Subcutaneous abdominal adipose tissue (tissue), 5 donors: ENCODE data around the gene LSM7.
A peak's percentile ranks its signal among the peaks of the same experiment; 100 is the strongest.

ENCODE experiments used
- H3K27ac ChIP-seq: one replicate; pipeline ENCODE4 v1.7.0; 2013; ENCODE audit warnings: low read depth, mild to moderate bottlenecking, inconsistent platforms, low read length, moderate library complexity
- H3K27me3 ChIP-seq, 5 donors: one replicate each; pipeline ENCODE4 v1.7.0; 2013; ENCODE audit warnings: low read length in 5 of 5, inconsistent platforms in 1 of 5; ENCODE audit not compliant: control insufficient read depth in 5 of 5, insufficient read depth in 4 of 5
- H3K36me3 ChIP-seq, 5 donors: one replicate each; pipeline ENCODE4 v1.7.0; 2013; ENCODE audit warnings: low read length in 5 of 5; ENCODE audit not compliant: control insufficient read depth in 5 of 5, insufficient read depth in 5 of 5
- H3K4me1 ChIP-seq, 5 donors: one replicate each; pipeline ENCODE4 v1.7.0; 2013; ENCODE audit warnings: low read length in 5 of 5, mild to moderate bottlenecking in 3 of 5, moderate library complexity in 1 of 5; ENCODE audit not compliant: control insufficient read depth in 5 of 5, insufficient read depth in 5 of 5
- H3K4me3 ChIP-seq, 5 donors: one replicate each; pipeline ENCODE4 v1.7.0; 2013; ENCODE audit warnings: low read length in 5 of 5, low read depth in 1 of 5
- H3K9ac ChIP-seq, 5 donors: one replicate each; pipeline ENCODE4 v1.7.0; 2013; ENCODE audit warnings: low read length in 5 of 5, mild to moderate bottlenecking in 4 of 5, moderate library complexity in 3 of 5
- H3K9me3 ChIP-seq, 5 donors: one replicate each; pipeline ENCODE4 v1.7.0; 2013; ENCODE audit warnings: low read length in 5 of 5; ENCODE audit not compliant: control insufficient read depth in 5 of 5
- donor health status: healthy.
- donor health status: healthy.
- donor health status: healthy.
- donor health status: healthy.
- donor health status: healthy.

The LSM7 gene

DNA sequence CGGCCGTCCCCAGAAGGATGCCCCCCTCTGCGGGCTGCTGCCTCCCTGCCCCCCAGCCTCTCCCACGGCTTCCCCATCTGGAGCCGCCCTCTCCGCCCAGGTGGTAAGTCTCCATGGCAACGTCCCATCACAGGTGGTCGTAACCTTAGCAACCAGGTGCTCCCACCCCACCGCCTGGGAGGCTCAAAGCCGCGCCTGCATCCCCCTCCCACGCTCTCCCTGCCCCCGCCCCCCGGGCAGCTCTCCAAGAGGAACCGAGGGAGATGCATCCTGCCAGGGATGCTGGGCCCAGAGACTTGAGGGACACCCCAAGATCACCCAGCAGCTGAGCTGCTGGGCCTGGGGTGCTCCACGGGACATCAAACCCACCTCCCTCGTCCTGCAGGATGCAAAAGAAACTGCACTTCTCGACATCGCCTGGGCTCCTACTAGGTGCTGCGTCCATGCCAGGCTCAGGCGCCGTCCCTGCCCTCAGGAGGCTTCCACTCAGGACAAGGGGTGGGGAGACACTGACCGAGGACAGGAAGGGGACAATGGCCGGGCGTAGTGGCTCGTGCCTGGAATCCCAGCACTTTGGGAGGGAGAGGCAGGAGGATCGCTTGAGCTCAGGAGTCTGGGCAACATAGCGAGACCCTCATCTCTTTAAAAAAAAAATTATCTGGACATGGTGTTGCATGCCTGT, 15.4 kb downstream of the LSM7 start:
- peaks cover 0 to 13% (median 0%) of the 10 kb centered on the region in 5 donors for H3K9me3 ChIP-seq
- H3K27me3 ChIP-seq = peaks cover 17 to 34% (median 27%) of the 10 kb centered on the region in 5 donors
- peaks cover 0 to 11% (median 7%) of the 10 kb centered on the region in 5 donors for H3K4me1 ChIP-seq
- no peak overlapping the region for H3K27ac ChIP-seq
- no peaks in the 10 kb centered on the region for H3K36me3 ChIP-seq
- no peak overlapping the region for H3K4me3 ChIP-seq
- H3K9ac ChIP-seq = no peak overlapping the region

GRCh38 chr19:2311093-2311492, 17.3 kb downstream of the LSM7 start:
- H3K4me3 ChIP-seq = no peak overlapping the region
- H3K27me3 ChIP-seq = peaks cover 30 to 50% (median 44%) of the 10 kb centered on the region in 5 donors
- H3K36me3 ChIP-seq = no peaks in the 10 kb centered on the region

DNA sequence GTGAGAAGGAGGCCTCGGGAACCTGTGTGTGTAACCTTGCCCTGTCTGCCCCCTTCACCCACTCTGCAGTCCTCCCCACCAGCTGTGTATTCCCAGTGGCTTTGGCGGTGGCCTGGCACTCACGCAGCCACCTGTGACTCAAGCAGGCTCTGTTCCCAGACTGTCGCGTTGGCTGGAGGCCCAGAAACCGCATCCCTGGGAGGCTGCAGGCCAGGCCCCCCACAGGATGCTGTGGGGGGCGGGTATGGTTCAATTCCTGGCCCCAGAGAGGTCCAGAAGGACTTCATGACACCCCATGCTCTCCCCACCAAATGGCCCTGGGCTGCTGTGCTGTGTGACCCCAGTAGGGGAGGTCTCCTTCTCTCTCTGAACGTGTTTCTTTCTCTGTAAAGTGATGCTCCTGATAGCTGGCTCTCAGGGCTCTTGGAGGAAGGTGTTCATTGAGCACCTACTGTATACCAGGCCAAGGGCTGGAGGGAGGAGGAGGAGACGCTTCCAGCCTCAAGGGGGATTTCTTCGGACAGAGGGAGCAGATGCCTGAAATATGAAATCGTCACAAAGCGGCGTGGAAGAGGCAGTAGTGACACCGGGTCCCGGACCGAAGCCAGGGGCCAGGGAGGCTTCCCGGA, 18.5 kb downstream of the LSM7 start:
- Histone ChIP-seq H3K9ac (no peak overlapping the region), H3K9me3 (peaks cover 0 to 3% (median 0%) of the 10 kb centered on the region in 5 donors), H3K4me1 (peaks cover 0 to 8% (median 4%) of the 10 kb centered on the region in 5 donors), H3K4me3 (no peak overlapping the region), H3K27ac (no peak overlapping the region), H3K27me3 (peaks cover 30 to 50% (median 45%) of the 10 kb centered on the region in 5 donors), H3K36me3 (no peaks in the 10 kb centered on the region)

More at GRCh38 chr19:2311093-2311492, 17.3 kb downstream of the LSM7 start:
- peaks cover 0 to 13% (median 0%) of the 10 kb centered on the region in 5 donors for H3K9me3 ChIP-seq
- no peak overlapping the region for H3K27ac ChIP-seq
- no peak overlapping the region for H3K9ac ChIP-seq
- H3K4me1 ChIP-seq = peaks cover 0 to 13% (median 5%) of the 10 kb centered on the region in 5 donors

DNA sequence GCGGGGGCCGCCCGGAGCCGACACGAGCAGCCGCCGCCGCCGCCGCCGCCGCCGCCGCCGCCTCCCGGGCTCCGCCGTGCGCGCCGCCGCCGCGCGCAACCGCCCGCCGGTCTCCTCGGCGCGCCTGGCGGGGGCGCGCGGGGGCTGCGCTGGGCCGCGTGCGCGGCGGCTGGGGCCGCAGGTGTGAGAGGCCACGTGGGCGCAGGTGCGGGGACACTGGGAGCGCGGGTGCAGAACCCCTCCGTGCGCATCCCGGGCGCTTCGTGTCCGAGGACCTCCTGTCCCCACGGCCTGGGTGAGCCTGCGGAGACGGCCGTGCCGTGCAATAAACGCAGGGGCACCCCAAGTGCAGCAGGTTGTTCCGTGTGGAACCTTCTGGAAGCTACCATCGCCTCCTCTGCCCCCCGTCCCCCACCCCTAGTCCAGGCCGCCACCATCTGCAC, 20.3 kb downstream of the LSM7 start, which contains the start of gene LINGO3:
Gene LINGO3, minus strand, starts transcription at position 41 of the 443 bp plus-strand sequence. CDS start 16,378 bp downstream, outside the sequence.
- Histone ChIP-seq H3K9me3 (no peaks in the 10 kb centered on the region), H3K4me3 (peak within 1 kb of the TSS in 1 of 5 donors; percentile 47), H3K9ac (no peak within 1 kb of the TSS), H3K36me3 (no peaks in the 10 kb centered on the region), H3K27ac (no peak within 1 kb of the TSS), H3K27me3 (peaks cover 30 to 57% (median 48%) of the 10 kb centered on the region in 5 donors), H3K4me1 (peaks cover 0 to 8% (median 4%) of the 10 kb centered on the region in 5 donors)

- Histone ChIP-seq H3K9me3 (no peaks in the 10 kb centered on the region), H3K36me3 (no peaks in the 10 kb centered on the region), H3K9ac (no peak overlapping the region), H3K4me1 (peaks cover 0 to 14% (median 6%) of the 10 kb centered on the region in 5 donors), H3K27me3 (peaks cover 34 to 57% (median 50%) of the 10 kb centered on the region in 5 donors), H3K27ac (no peak overlapping the region), H3K4me3 (no peak overlapping the region)
Observed at GRCh38 chr19:2307518-2308012, 20.8 kb downstream of the LSM7 start.

- Histone ChIP-seq H3K4me3 (no peak overlapping the region), H3K27me3 (peaks cover 33 to 57% (median 51%) of the 10 kb centered on the region in 5 donors), H3K9me3 (no peaks in the 10 kb centered on the region), H3K36me3 (no peaks in the 10 kb centered on the region), H3K9ac (no peak overlapping the region), H3K4me1 (peaks cover 0 to 20% (median 11%) of the 10 kb centered on the region in 5 donors), H3K27ac (no peak overlapping the region)
Observed at GRCh38 chr19:2306971-2307370, 21.4 kb downstream of the LSM7 start.

- Histone ChIP-seq H3K4me3 (no peak overlapping the region), H3K4me1 (peaks cover 0 to 20% (median 11%) of the 10 kb centered on the region in 5 donors), H3K36me3 (no peaks in the 10 kb centered on the region), H3K9me3 (no peaks in the 10 kb centered on the region), H3K27me3 (peaks cover 33 to 59% (median 52%) of the 10 kb centered on the region in 5 donors), H3K27ac (no peak overlapping the region), H3K9ac (no peak overlapping the region)
Observed at GRCh38 chr19:2306281-2306806, 22.0 kb downstream of the LSM7 start.

DNA sequence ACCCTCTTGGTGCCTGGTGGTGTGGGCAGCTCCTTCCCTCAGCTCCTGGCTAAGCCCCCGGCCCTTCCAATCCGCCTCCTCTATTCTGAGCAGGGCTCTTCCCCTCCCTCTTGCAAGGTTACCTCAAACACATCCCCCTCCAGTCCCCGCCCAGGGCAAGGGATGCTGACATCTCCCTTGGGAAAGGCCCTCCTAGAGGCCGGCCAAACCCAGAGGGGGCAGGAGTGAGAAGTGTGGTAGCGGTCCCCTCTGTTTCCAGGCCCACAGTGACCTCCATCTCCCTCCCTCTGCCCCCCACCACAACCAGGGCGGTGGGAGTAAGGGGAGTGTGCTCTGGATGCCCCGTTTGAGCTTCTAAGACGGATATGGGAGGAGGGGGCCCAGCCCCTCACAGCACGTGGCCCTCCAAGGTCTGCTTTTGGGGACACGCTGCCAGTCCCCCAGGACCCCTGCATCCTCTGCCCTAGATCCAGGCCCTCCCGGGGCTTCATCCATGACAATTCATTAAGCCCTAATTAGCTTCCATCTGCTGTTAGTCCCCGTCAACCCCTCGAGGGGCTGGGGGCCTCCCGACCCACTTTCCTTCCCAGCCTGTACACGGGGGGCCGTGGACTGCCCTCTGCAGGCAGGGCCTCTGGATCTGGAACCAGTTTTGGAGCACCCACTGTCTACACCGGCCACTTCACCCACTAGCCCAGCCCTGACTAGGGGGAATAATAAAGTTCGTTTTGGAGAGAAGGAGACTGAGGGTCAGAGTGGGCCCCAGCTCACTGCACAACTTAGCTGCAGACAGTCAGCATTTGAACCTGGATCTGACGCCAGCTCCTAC, 22.7 kb downstream of the LSM7 start:
- H3K36me3 ChIP-seq = no peaks in the 10 kb centered on the region
- peaks cover 0 to 20% (median 11%) of the 10 kb centered on the region in 5 donors for H3K4me1 ChIP-seq
- no peak overlapping the region for H3K9ac ChIP-seq
- peaks cover 33 to 65% (median 56%) of the 10 kb centered on the region in 5 donors for H3K27me3 ChIP-seq
- H3K4me3 ChIP-seq = no peak overlapping the region
- no peak overlapping the region for H3K27ac ChIP-seq
- no peaks in the 10 kb centered on the region for H3K9me3 ChIP-seq

DNA sequence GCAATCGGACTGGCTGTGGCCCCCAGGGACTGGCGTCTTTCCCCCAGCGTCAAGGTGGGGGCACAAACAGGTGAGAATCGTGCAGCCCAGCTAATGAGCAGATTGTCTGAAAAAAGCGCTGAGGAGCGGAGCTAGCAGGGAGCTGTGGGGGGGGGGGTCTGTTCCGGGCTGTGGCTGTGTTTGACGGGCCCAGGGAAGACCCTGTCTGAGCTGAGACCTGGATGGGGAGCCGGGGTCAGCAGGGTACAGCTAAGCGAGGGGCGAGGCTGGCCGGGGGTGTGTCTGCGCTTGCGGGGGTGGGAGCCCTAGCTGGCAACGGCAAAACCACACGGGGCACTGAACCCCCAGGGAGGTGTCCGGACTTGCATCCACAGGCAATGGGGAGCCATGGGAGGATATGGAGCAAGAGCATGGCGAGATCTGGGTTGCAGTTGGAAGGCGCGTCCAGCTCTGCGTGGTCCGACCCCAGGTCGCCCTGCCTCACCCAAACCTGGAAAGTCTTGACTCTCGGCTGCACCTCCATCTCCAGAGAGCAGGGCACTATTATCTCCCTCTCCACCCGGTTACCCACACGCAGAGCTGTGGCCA, 25.1 kb downstream of the LSM7 start:
- peaks cover 22 to 53% (median 44%) of the 10 kb centered on the region in 5 donors for H3K27me3 ChIP-seq

More for the DNA sequence above, 25.1 kb downstream of the LSM7 start:
- Histone ChIP-seq H3K27ac (no peak overlapping the region), H3K9ac (no peak overlapping the region), H3K4me3 (no peak overlapping the region), H3K9me3 (no peaks in the 10 kb centered on the region), H3K4me1 (peaks cover 0 to 18% (median 9%) of the 10 kb centered on the region in 5 donors), H3K36me3 (no peaks in the 10 kb centered on the region)
